Measurements from ENCODE around the gene ZFP92. TPM values are rescaled to one million over a fixed set of nuclear protein-coding genes. Genes with fewer than 3 reads are reported as not detected.

ZFP92 gene
- total and polyA plus RNA-seq, 2 of the 8 experiments (the other 6 are each of a cell fraction or from before 2014, with no cell fraction given): 0.14 to 0.41 TPM

DNA sequence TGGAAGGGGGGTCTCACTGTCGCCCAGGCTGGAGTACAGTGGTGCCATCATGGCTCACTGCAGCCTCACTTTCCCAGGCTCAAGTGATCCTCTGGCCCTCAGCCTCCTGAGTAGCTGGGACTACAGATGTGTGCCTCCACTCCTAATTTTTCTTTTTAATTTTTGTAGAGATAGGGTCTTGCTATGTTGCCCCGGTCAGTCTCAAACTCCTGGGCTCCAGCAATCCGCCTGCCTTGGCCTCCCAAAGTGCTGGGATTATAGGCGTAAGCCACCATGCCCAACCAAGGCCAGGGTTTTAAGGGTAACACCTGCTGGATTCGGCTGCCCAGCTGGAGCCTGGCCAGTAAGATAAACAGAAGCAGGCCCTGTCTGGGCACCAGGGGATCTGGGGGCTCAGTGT is 31.2 kb downstream of the ZFP92 start:
- H4K8ac ChIP-seq (ENCODE audit: extremely low read depth, insufficient read depth, low read length): no peak overlapping the region
- no peaks in the 10 kb centered on the region for H3K79me1 ChIP-seq (ENCODE audit: low read depth, low read length)
- no peak overlapping the region for H4K5ac ChIP-seq (ENCODE audit: insufficient read length, low read depth, low read length)
- H3K4me3 ChIP-seq (ENCODE audit: extremely low read depth in 1 of 4, insufficient read depth in 2 of 4, low read depth in 3 of 4, low read length in 4 of 4): no peak overlapping the region
- H3K27ac ChIP-seq (ENCODE audit: low read depth, low read length): no peak overlapping the region
- H3K9me3 ChIP-seq (ENCODE audit: insufficient read depth in 2 of 2, low read depth in 1 of 2, low read length in 1 of 2): no peaks in the 10 kb centered on the region
- H2BK20ac ChIP-seq (ENCODE audit: low read length): no peak overlapping the region
- no peak overlapping the region for H3K18ac ChIP-seq (ENCODE audit: extremely low read depth, low read length)
- H3K36me3 ChIP-seq (ENCODE audit: control insufficient read depth in 2 of 4, insufficient read depth in 4 of 4, low read length in 3 of 4): no peaks in the 10 kb centered on the region
- no peak overlapping the region for H3K56ac ChIP-seq (replicated peaks; ENCODE audit: insufficient read length, low read depth, low read length)
- DNase-seq (ENCODE audit: low read depth in 1 of 2, low spot score in 2 of 2) (no peak), FAIRE-seq (no peak)
- no peak overlapping the region for H4K91ac ChIP-seq (replicated peaks; ENCODE audit: insufficient read length, low read length)
- TF ChIP-seq CTBP2 (IDR thresholded peaks at IDR 0.05; ENCODE audit: borderline replicate concordance, insufficient read depth, insufficient read length, low read length): no peak
- TF ChIP-seq TBP (IDR thresholded peaks at IDR 0.05; ENCODE audit: low read depth, low read length): no peak
- TF ChIP-seq SRF (IDR thresholded peaks at IDR 0.05; ENCODE audit: low read depth, low read length): no peak
- TF ChIP-seq JUN (IDR thresholded peaks at IDR 0.05; ENCODE audit: low read depth, low read length): no peak
- H2AFZ ChIP-seq (ENCODE audit: low read length): no peak overlapping the region
- no peak overlapping the region for H2AK5ac ChIP-seq (ENCODE audit: low read depth, low read length)
- H3K79me2 ChIP-seq (ENCODE audit: control insufficient read depth in 1 of 2, insufficient read depth in 2 of 2, low read length in 2 of 2): no peaks in the 10 kb centered on the region
- no peaks in the 10 kb centered on the region for H3K27me3 ChIP-seq (replicated peaks in 1 of 4; ENCODE audit: control insufficient read depth in 3 of 4, extremely low read depth in 1 of 4, insufficient read depth in 3 of 4, low read length in 3 of 4)
- ChIA-PET CTCF (ENCODE audit: partially characterized antibody) (interaction anchor here (1.5 kb wide), 1 partner anchor 78 kb away, joined by 3 read pairs; no protein-coding TSS in a partner anchor), POLR2A (ENCODE audit: partially characterized antibody) (no interaction called here)
- no peaks in the 10 kb centered on the region for H3K23me2 ChIP-seq (ENCODE audit: low read depth, low read length)
- H3K4ac ChIP-seq (replicated peaks; ENCODE audit: insufficient read length, low read depth, low read length): no peak overlapping the region
- H3K23ac ChIP-seq (ENCODE audit: insufficient read length): no peak overlapping the region
- no peaks in the 10 kb centered on the region for H4K20me1 ChIP-seq (replicated peaks in 1 of 2; ENCODE audit: control insufficient read depth in 1 of 2, insufficient read depth in 2 of 2, low read length in 2 of 2)
- no peak overlapping the region for H2BK120ac ChIP-seq (replicated peaks; ENCODE audit: low read depth, low read length)
- no peak overlapping the region for H3K4me2 ChIP-seq (ENCODE audit: insufficient read depth in 1 of 2, low read depth in 2 of 2, low read length in 2 of 2)
- no peak overlapping the region for H2BK12ac ChIP-seq (ENCODE audit: low read depth, low read length)
- 83% methylated on average over 4 of the region's 5 CpGs; no CpG with 5 or more reads in 1 of the 2 experiments for WGBS, 2 experiments (ENCODE audit: extremely low coverage in 1 of 2, insufficient coverage in 1 of 2, insufficient read length in 1 of 2, insufficient replicate concordance in 2 of 2, low coverage in 1 of 2, low lambda C conversion rate in 2 of 2, missing lambda C conversion rate in 1 of 2)
- no peak overlapping the region for H2BK15ac ChIP-seq (ENCODE audit: low read length)
- no peaks in the 10 kb centered on the region for H3K4me1 ChIP-seq (replicated peaks in 1 of 4; ENCODE audit: control insufficient read depth in 3 of 4, insufficient read depth in 4 of 4, low read length in 3 of 4)
- H3K9ac ChIP-seq (replicated peaks in 1 of 4; ENCODE audit: extremely low read depth in 1 of 4, low read depth in 3 of 4, low read length in 3 of 4): no peak overlapping the region
- no peak overlapping the region for H3K14ac ChIP-seq (ENCODE audit: insufficient read length)
- no peak overlapping the region for H2BK5ac ChIP-seq (ENCODE audit: low read depth, low read length)

All from H1 (cell line).